HepG2 (cell line): ENCODE measurements around the gene TMCO4. TPM values are rescaled to one million over a fixed set of nuclear protein-coding genes. Genes with fewer than 3 reads are reported as not detected.

ENCODE experiments used
- CTCF ChIP-seq: sonication (generic); formaldehyde crosslinking; IDR thresholded peaks from 2 replicates; pipeline ENCODE4 v1.5.0; 2020; ENCODE audit warnings: mild to moderate bottlenecking, missing genetic modification reagents, moderate library complexity
- GABPA ChIP-seq, 2 experiments: IDR thresholded peaks; 2 replicates each; pipeline ENCODE4 v1.6.1; 2011 to 2016; ENCODE audit warnings: low read depth in 2 of 2, low read length in 1 of 2, missing biosample characterization in 1 of 2, missing genetic modification characterization in 1 of 2
- KDM1A ChIP-seq: IDR thresholded peaks from 2 replicates; pipeline ENCODE4 v1.6.1; 2016; ENCODE audit warnings: missing compliant biosample characterization
- NFIC ChIP-seq: IDR thresholded peaks from 2 replicates; pipeline ENCODE4 v1.6.1; 2012; ENCODE audit warnings: mild to moderate bottlenecking, low read length, inconsistent platforms
- SALL2 ChIP-seq: sonication (generic); formaldehyde crosslinking; IDR thresholded peaks from 2 replicates; pipeline ENCODE4 v1.8.1; 2023; ENCODE audit warnings: mild to moderate bottlenecking, missing genetic modification reagents, inconsistent platforms
- STAG1 ChIP-seq: sonication (generic); formaldehyde crosslinking; IDR thresholded peaks from 2 replicates; pipeline ENCODE4 v1.4.0; 2020; ENCODE audit warnings: missing genetic modification reagents
- TRAFD1 ChIP-seq: sonication (generic); formaldehyde crosslinking; IDR thresholded peaks from 2 replicates; pipeline ENCODE4 v1.5.1; 2020; ENCODE audit warnings: missing genetic modification reagents, mild to moderate bottlenecking, borderline replicate concordance
- ZNF329 ChIP-seq: sonication (generic); formaldehyde crosslinking; IDR thresholded peaks from 2 replicates; pipeline ENCODE4 v1.9.0; 2021; ENCODE audit warnings: low read depth, mild to moderate bottlenecking, missing genetic modification reagents
- ZNF331 ChIP-seq: sonication (generic); formaldehyde crosslinking; IDR thresholded peaks from 2 replicates; pipeline ENCODE4 v1.4.0; 2020; ENCODE audit warnings: missing genetic modification reagents
- ZNF362 ChIP-seq: sonication (generic); formaldehyde crosslinking; IDR thresholded peaks from 2 replicates; pipeline ENCODE4 v1.4.0; 2020; ENCODE audit warnings: missing genetic modification reagents, mild to moderate bottlenecking, borderline replicate concordance
- ZNF460 ChIP-seq: sonication (generic); formaldehyde crosslinking; IDR thresholded peaks from 2 replicates; pipeline ENCODE4 v1.5.1; 2020; ENCODE audit warnings: missing genetic modification reagents, mild to moderate bottlenecking, borderline replicate concordance
- polyA plus RNA-seq, 8 experiments: library from polyadenylated mRNA; depleted of rRNA in 3 of 8; stranded (reverse) in 7 of 8; unstranded in 1 of 8; fragments of >200 nt; fragmentation: Illumina TruSeq in 4 of 8; extraction: Trizol in 4 of 8; gene quantifications; 2 replicates each; pipeline versions ENCODE4 v1.2.1 to v1.2.3, GENCODE V29; 2011 to 2016; ENCODE audit warnings: low read depth in 4 of 8, missing spikeins in 1 of 8, mixed read lengths in 1 of 8; ENCODE audit not compliant: insufficient read depth in 1 of 8
- total RNA-seq, 5 experiments: library from RNA; depleted of rRNA; stranded (reverse); fragments of >200 nt; fragmentation: Illumina TruSeq; extraction: Trizol; gene quantifications; 2 replicates each; pipeline ENCODE4 v1.2.3, GENCODE V29; 2016; ENCODE audit warnings: low read depth in 1 of 5

Gene TMCO4
- total and polyA plus RNA-seq, 2 of the 13 experiments (the other 11 are each of a cell fraction or from before 2014, with no cell fraction given) = 2.1 to 4.1 TPM

GRCh38 chr1:19825298-19825697, 25.6 kb upstream of the TMCO4 start (continued):
- no peak for TF ChIP-seq ZNF362 (CRISPR knock-in tag)
- TF ChIP-seq NFIC = no peak
- peak; percentile 43 for TF ChIP-seq CTCF (CRISPR knock-in tag)
- no peak for TF ChIP-seq ZNF460 (CRISPR knock-in tag)
- TF ChIP-seq ZNF331 (CRISPR knock-in tag) = no peak
- TF ChIP-seq SALL2 (CRISPR knock-in tag) = no peak
- TF ChIP-seq STAG1 (CRISPR knock-in tag) = peak; percentile 4; the same call in 1 of the 2 replicates
- TF ChIP-seq GABPA (IDR thresholded peaks at IDR 0.05; ENCODE audit: low read depth, low read length) = no peak
- no peak for TF ChIP-seq GABPA (CRISPR knock-in tag; IDR thresholded peaks at IDR 0.05; ENCODE audit: low read depth)
- TF ChIP-seq KDM1A (CRISPR knock-in tag) = no peak
- no peak for TF ChIP-seq ZNF329
- no peak for TF ChIP-seq TRAFD1 (CRISPR knock-in tag)
